Measurements from ENCODE around the gene CNTRL.

DNA sequence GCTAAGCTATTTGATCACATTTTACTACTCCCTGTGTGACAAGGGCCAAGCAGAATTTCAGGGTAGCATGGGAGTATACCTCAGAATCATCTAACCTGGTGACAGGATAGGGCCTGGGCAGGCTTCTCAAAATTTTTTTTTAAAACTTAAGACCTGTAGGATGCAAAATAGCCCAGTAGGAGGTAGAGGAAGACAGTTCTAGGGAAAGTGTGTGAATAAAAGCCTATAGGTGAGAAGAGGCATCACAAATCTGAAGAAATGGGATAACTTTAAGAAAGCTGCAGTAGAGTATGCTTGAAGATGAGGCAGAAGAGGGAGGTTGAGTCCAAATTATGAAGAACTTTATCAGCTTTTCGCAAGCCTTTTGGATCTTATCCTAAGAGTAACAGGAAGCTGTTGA, 32.3 kb downstream of the CNTRL start:
- no peak for TF ChIP-seq POLR2AphosphoS5 (IDR thresholded peaks at IDR 0.05)
- TF ChIP-seq, protein P1, sequence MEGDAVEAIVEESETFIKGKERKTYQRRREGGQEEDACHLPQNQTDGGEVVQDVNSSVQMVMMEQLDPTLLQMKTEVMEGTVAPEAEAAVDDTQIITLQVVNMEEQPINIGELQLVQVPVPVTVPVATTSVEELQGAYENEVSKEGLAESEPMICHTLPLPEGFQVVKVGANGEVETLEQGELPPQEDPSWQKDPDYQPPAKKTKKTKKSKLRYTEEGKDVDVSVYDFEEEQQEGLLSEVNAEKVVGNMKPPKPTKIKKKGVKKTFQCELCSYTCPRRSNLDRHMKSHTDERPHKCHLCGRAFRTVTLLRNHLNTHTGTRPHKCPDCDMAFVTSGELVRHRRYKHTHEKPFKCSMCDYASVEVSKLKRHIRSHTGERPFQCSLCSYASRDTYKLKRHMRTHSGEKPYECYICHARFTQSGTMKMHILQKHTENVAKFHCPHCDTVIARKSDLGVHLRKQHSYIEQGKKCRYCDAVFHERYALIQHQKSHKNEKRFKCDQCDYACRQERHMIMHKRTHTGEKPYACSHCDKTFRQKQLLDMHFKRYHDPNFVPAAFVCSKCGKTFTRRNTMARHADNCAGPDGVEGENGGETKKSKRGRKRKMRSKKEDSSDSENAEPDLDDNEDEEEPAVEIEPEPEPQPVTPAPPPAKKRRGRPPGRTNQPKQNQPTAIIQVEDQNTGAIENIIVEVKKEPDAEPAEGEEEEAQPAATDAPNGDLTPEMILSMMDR (IDR thresholded peaks at IDR 0.05; ENCODE audit: poor library complexity, severe bottlenecking), result no peak
- TF ChIP-seq RAD21 (conservative IDR thresholded peaks at IDR 0.05), result no peak
- no peak for TF ChIP-seq EZH2 (IDR thresholded peaks at IDR 0.05; ENCODE audit: borderline replicate concordance, insufficient read depth, low read length, poor library complexity, severe bottlenecking)
- TF ChIP-seq EP300 (conservative IDR thresholded peaks at IDR 0.05; ENCODE audit: poor library complexity, severe bottlenecking), result no peak
- no peak for TF ChIP-seq MXI1 (conservative IDR thresholded peaks at IDR 0.05; ENCODE audit: poor library complexity, severe bottlenecking)
- TF ChIP-seq TAF1 (IDR thresholded peaks at IDR 0.05; ENCODE audit: low read depth), result no peak
- TF ChIP-seq, protein P2, sequence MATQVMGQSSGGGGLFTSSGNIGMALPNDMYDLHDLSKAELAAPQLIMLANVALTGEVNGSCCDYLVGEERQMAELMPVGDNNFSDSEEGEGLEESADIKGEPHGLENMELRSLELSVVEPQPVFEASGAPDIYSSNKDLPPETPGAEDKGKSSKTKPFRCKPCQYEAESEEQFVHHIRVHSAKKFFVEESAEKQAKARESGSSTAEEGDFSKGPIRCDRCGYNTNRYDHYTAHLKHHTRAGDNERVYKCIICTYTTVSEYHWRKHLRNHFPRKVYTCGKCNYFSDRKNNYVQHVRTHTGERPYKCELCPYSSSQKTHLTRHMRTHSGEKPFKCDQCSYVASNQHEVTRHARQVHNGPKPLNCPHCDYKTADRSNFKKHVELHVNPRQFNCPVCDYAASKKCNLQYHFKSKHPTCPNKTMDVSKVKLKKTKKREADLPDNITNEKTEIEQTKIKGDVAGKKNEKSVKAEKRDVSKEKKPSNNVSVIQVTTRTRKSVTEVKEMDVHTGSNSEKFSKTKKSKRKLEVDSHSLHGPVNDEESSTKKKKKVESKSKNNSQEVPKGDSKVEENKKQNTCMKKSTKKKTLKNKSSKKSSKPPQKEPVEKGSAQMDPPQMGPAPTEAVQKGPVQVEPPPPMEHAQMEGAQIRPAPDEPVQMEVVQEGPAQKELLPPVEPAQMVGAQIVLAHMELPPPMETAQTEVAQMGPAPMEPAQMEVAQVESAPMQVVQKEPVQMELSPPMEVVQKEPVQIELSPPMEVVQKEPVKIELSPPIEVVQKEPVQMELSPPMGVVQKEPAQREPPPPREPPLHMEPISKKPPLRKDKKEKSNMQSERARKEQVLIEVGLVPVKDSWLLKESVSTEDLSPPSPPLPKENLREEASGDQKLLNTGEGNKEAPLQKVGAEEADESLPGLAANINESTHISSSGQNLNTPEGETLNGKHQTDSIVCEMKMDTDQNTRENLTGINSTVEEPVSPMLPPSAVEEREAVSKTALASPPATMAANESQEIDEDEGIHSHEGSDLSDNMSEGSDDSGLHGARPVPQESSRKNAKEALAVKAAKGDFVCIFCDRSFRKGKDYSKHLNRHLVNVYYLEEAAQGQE (IDR thresholded peaks at IDR 0.05; ENCODE audit: borderline replicate concordance), result no peak

Measured in neural cell (in vitro differentiated cells).